Fibroblast of lung (primary cell): Measurements from ENCODE around the gene C1orf167.

Experiments
- CTCF ChIP-seq, 2 donors: IDR thresholded peaks in 1 of 2; conservative IDR thresholded peaks in 1 of 2; 1 replicate in 1 of 2; 2 replicates in 1 of 2; pipeline ENCODE4 v1.5.1; 2011 to 2012; ENCODE audit warnings: low read length in 2 of 2, control low read depth in 1 of 2, inconsistent platforms in 1 of 2, low read depth in 1 of 2, mild to moderate bottlenecking in 1 of 2
- EZH2 ChIP-seq: IDR thresholded peaks from 2 replicates; pipeline ENCODE4 v1.5.1; 2012; ENCODE audit warnings: low read length, control low read depth, mild to moderate bottlenecking; ENCODE audit errors: missing control alignments

GRCh38 chr1:11728126-11728806 lies 33.7 kb upstream of the C1orf167 start:
- TF ChIP-seq CTCF (conservative IDR thresholded peaks at IDR 0.05 in 1 of 2, IDR thresholded peaks at IDR 0.05 in 1 of 2; ENCODE audit: low read depth in 1 of 2, low read length in 2 of 2) (no peak), EZH2 (no peak)
